GM04503 (cell line): ENCODE data around the gene SRGAP2C.
"Not testable (repeated sequence)": the region's sequence is repeated elsewhere in the genome, so short reads cannot be mapped to it uniquely, and the experiment has no call there.

ENCODE experiments used
- DNase-seq: peaks from one replicate; pipeline ENCODE4 v3.0.0-alpha.2; 2012; ENCODE audit warnings: low read depth

SRGAP2C gene

GRCh38 chr1:121385162-121385561 lies 200.4 kb downstream of the SRGAP2C start:
- DNase-seq = not testable (repeated sequence)

- not testable (repeated sequence) for DNase-seq
Observed at GRCh38 chr1:121385563-121386288, 201.0 kb downstream of the SRGAP2C start.

- DNase-seq = not testable (repeated sequence)
Observed at GRCh38 chr1:121386319-121386948, 201.7 kb downstream of the SRGAP2C start.

GRCh38 chr1:121389895-121390560 lies 205.3 kb downstream of the SRGAP2C start:
- DNase-seq = not testable (repeated sequence)

- DNase-seq = not testable (repeated sequence)
Observed at GRCh38 chr1:121392130-121392529, 207.4 kb downstream of the SRGAP2C start.

- not testable (repeated sequence) for DNase-seq
Observed at GRCh38 chr1:121395718-121396201, 211.0 kb downstream of the SRGAP2C start.

- not testable (repeated sequence) for DNase-seq
Observed at GRCh38 chr1:121396335-121397081, 211.7 kb downstream of the SRGAP2C start.

GRCh38 chr1:121397101-121397500 lies 212.3 kb downstream of the SRGAP2C start:
- DNase-seq = not testable (repeated sequence)

GRCh38 chr1:121399193-121399592 lies 214.4 kb downstream of the SRGAP2C start:
- not testable (repeated sequence) for DNase-seq

GRCh38 chr1:121400108-121400507 lies 215.3 kb downstream of the SRGAP2C start:
- not testable (repeated sequence) for DNase-seq

GRCh38 chr1:121400541-121401310 lies 216.0 kb downstream of the SRGAP2C start:
- DNase-seq = not testable (repeated sequence)

GRCh38 chr1:121401375-121401955 lies 216.7 kb downstream of the SRGAP2C start:
- not testable (repeated sequence) for DNase-seq

- DNase-seq = not testable (repeated sequence)
Observed at GRCh38 chr1:121403254-121403653, 218.5 kb downstream of the SRGAP2C start.

GRCh38 chr1:121408354-121408753 lies 223.6 kb downstream of the SRGAP2C start:
- DNase-seq = no peak

GRCh38 chr1:121413821-121414220 lies 229.0 kb downstream of the SRGAP2C start:
- no peak for DNase-seq

GRCh38 chr1:121414905-121415304 lies 230.1 kb downstream of the SRGAP2C start:
- no peak for DNase-seq

GRCh38 chr1:121417325-121417923 lies 232.6 kb downstream of the SRGAP2C start:
- no peak for DNase-seq

GRCh38 chr1:121418369-121419049 lies 233.7 kb downstream of the SRGAP2C start:
- DNase-seq = no peak

GRCh38 chr1:121419050-121419615 lies 234.4 kb downstream of the SRGAP2C start:
- not testable (repeated sequence) for DNase-seq
